Measurements from ENCODE around the gene CREBRF. TPM values are rescaled to one million over a fixed set of nuclear protein-coding genes. Genes with fewer than 3 reads are reported as not detected.

Gene CREBRF
- total and polyA plus RNA-seq, 9 of the 15 experiments (the other 6 are each of a cell fraction or from before 2014, with no cell fraction given): 1.1 to 4.9 (median 2.9) TPM

GRCh38 chr5:173010547-173011464 is 45.3 kb upstream of the CREBRF start (continued):
- TF ChIP-seq, protein P1, sequence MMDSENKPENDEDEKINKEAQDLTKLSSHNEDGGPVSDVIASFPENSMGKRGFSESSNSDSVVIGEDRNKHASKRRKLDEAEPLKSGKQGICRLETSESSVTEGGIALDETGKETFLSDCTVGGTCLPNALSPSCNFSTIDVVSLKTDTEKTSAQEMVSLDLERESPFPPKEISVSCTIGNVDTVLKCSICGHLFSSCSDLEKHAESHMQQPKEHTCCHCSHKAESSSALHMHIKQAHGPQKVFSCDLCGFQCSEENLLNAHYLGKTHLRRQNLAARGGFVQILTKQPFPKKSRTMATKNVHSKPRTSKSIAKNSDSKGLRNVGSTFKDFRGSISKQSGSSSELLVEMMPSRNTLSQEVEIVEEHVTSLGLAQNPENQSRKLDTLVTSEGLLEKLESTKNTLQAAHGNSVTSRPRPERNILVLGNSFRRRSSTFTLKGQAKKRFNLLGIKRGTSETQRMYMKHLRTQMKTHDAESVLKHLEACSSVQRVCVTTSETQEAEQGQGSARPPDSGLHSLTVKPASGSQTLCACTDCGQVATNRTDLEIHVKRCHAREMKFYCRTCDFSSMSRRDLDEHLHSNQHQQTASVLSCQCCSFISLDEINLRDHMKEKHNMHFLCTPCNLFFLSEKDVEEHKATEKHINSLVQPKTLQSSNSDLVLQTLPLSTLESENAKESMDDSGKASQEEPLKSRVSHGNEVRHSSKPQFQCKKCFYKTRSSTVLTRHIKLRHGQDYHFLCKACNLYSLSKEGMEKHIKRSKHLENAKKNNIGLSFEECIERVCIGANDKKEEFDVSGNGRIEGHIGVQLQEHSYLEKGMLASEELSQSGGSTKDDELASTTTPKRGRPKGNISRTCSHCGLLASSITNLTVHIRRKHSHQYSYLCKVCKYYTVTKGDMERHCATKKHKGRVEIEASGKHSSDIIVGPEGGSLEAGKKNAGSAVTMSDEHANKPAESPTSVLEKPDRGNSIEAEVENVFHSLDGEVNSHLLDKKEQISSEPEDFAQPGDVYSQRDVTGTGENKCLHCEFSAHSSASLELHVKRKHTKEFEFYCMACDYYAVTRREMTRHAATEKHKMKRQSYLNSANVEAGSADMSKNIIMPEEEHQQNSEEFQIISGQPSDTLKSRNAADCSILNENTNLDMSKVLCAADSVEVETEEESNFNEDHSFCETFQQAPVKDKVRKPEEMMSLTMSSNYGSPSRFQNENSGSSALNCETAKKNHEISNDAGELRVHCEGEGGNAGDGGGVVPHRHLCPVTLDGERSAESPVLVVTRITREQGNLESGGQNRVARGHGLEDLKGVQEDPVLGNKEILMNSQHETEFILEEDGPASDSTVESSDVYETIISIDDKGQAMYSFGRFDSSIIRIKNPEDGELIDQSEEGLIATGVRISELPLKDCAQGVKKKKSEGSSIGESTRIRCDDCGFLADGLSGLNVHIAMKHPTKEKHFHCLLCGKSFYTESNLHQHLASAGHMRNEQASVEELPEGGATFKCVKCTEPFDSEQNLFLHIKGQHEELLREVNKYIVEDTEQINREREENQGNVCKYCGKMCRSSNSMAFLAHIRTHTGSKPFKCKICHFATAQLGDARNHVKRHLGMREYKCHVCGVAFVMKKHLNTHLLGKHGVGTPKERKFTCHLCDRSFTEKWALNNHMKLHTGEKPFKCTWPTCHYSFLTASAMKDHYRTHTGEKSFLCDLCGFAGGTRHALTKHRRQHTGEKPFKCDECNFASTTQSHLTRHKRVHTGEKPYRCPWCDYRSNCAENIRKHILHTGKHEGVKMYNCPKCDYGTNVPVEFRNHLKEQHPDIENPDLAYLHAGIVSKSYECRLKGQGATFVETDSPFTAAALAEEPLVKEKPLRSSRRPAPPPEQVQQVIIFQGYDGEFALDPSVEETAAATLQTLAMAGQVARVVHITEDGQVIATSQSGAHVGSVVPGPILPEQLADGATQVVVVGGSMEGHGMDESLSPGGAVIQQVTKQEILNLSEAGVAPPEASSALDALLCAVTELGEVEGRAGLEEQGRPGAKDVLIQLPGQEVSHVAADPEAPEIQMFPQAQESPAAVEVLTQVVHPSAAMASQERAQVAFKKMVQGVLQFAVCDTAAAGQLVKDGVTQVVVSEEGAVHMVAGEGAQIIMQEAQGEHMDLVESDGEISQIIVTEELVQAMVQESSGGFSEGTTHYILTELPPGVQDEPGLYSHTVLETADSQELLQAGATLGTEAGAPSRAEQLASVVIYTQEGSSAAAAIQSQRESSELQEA (IDR thresholded peaks at IDR 0.05; ENCODE audit: low read depth): no peak
- TF ChIP-seq CTBP1 (IDR thresholded peaks at IDR 0.05; ENCODE audit: borderline replicate concordance): no peak
- TF ChIP-seq, protein P2, sequence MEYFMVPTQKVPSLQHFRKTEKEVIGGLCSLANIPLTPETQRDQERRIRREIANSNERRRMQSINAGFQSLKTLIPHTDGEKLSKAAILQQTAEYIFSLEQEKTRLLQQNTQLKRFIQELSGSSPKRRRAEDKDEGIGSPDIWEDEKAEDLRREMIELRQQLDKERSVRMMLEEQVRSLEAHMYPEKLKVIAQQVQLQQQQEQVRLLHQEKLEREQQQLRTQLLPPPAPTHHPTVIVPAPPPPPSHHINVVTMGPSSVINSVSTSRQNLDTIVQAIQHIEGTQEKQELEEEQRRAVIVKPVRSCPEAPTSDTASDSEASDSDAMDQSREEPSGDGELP (CRISPR knock-in tag; IDR thresholded peaks at IDR 0.05; ENCODE audit: borderline replicate concordance): no peak
- no peak for TF ChIP-seq ZBTB26 (CRISPR knock-in tag; IDR thresholded peaks at IDR 0.05)
- no peak for TF ChIP-seq NFATC3 (IDR thresholded peaks at IDR 0.05)
- no peak for TF ChIP-seq HNRNPUL1 (IDR thresholded peaks at IDR 0.05; ENCODE audit: low read length)
- TF ChIP-seq MXI1 (IDR thresholded peaks at IDR 0.05; ENCODE audit: low read depth, low read length): no peak
- TF ChIP-seq ZSCAN32 (CRISPR knock-in tag; IDR thresholded peaks at IDR 0.05): no peak
- TF ChIP-seq RBFOX2 (IDR thresholded peaks at IDR 0.05; ENCODE audit: low read depth, low read length): no peak
- TF ChIP-seq SUPT5H (IDR thresholded peaks at IDR 0.05): no peak
- TF ChIP-seq NCOA4 (IDR thresholded peaks at IDR 0.05; ENCODE audit: partially characterized antibody): no peak
- TF ChIP-seq, protein P3, sequence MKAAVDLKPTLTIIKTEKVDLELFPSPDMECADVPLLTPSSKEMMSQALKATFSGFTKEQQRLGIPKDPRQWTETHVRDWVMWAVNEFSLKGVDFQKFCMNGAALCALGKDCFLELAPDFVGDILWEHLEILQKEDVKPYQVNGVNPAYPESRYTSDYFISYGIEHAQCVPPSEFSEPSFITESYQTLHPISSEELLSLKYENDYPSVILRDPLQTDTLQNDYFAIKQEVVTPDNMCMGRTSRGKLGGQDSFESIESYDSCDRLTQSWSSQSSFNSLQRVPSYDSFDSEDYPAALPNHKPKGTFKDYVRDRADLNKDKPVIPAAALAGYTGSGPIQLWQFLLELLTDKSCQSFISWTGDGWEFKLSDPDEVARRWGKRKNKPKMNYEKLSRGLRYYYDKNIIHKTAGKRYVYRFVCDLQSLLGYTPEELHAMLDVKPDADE (conservative IDR thresholded peaks at IDR 0.05; ENCODE audit: control insufficient read depth, low read depth, low read length): no peak
